K562 (cell line): ENCODE measurements around the gene CCDC178. TPM values are rescaled to one million over a fixed set of nuclear protein-coding genes. Genes with fewer than 3 reads are reported as not detected.

Source experiments
- ATAC-seq: fragments of 200-7000 bp; cut with Tn5 transposase; 3 replicates; pipeline ENCODE4 v1.9.1; 2020; ENCODE audit warnings: moderate library complexity
- BruUV-seq: library from RNA; stranded (reverse); fragments of 400-500 nt; replicated peaks from 2 replicates; lab custom pipeline; 2021; lab: Mats Ljungman, UMichigan
- CTCF ChIA-PET: fragments of 300-600 bp; formaldehyde crosslinking; extraction: SDS; loops from one replicate; lab custom pipeline; 2021; ENCODE audit warnings: low intra/inter-chr PET ratio; lab: Yijun Ruan, JAX
- POLR2A ChIA-PET: fragments of 300-600, 350-650 bp; sonication (Branson Sonifier 250); formaldehyde crosslinking; extraction: SDS; loops from one replicate; lab custom pipeline; 2021; ENCODE audit warnings: antibody characterized with exemption, inconsistent platforms; lab: Yijun Ruan, JAX
- DNase-seq, 4 experiments: peaks; one replicate each; pipeline versions ENCODE4 v3.0.0 to v3.0.0-alpha.2; 2011 to 2018; ENCODE audit warnings: low spot score in 3 of 4, mixed read lengths in 3 of 4; ENCODE audit errors: extremely low read depth in 1 of 4
- FAIRE-seq: peaks from 2 replicates; lab custom pipeline; 2011; peaks lifted over from hg19 to GRCh38; lab: Jason Lieb, UNC
- H2AFZ ChIP-seq: 2 replicates; pipeline ENCODE4 v1.6.0; 2011; ENCODE audit warnings: low read depth, low read length, control low read depth, inconsistent platforms
- H3K27ac ChIP-seq: fragments of 200-600 bp; 3 replicates; pipeline ENCODE4 v1.8.0; 2011; ENCODE audit warnings: low read depth, mild to moderate bottlenecking, control low read depth, inconsistent platforms, low read length, moderate library complexity, mixed read lengths; ENCODE audit errors: extremely low read depth
- H3K27me3 ChIP-seq, 2 experiments: fragments of 300-600 bp in 1 of 2; 2 replicates in 1 of 2; 3 replicates in 1 of 2; pipeline versions ENCODE4 v1.6.0 to v1.8.0; 2011; ENCODE audit warnings: inconsistent platforms in 2 of 2, low read length in 2 of 2, mild to moderate bottlenecking in 1 of 2, mixed read lengths in 1 of 2, moderate library complexity in 1 of 2; ENCODE audit not compliant: control insufficient read depth in 2 of 2, insufficient read depth in 2 of 2
- H3K36me3 ChIP-seq: fragments of 300-600 bp; 3 replicates; pipeline ENCODE4 v1.8.0; 2011; ENCODE audit warnings: mild to moderate bottlenecking, low read length, inconsistent platforms; ENCODE audit not compliant: control insufficient read depth, insufficient read depth
- H3K4me1 ChIP-seq, 2 experiments: fragments of 200-600 bp in 1 of 2; replicated peaks in 1 of 2; 2 replicates in 1 of 2; 3 replicates in 1 of 2; pipeline versions ENCODE4 v1.5.1 to v1.8.0; 2011; ENCODE audit warnings: inconsistent platforms in 2 of 2, low read length in 2 of 2, mild to moderate bottlenecking in 1 of 2, mixed read lengths in 1 of 2, moderate library complexity in 1 of 2; ENCODE audit not compliant: control insufficient read depth in 2 of 2, insufficient read depth in 2 of 2
- H3K4me2 ChIP-seq: 2 replicates; pipeline ENCODE4 v1.6.1; 2011; ENCODE audit warnings: low read length, control low read depth, inconsistent platforms, mixed read lengths; ENCODE audit not compliant: insufficient read depth
- H3K4me3 ChIP-seq: fragments of 200-600 bp; sonication (generic), shearing (Covaris generic); 2 replicates; pipeline ENCODE4 v1.5.1; 2016; ENCODE audit warnings: control low read depth, inconsistent platforms
- H3K79me2 ChIP-seq: fragments of 200-600 bp; 3 replicates; pipeline ENCODE4 v1.8.0; 2011; ENCODE audit warnings: low read length, inconsistent platforms; ENCODE audit not compliant: control insufficient read depth, insufficient read depth
- H3K9ac ChIP-seq, 2 experiments: 2 replicates each; pipeline versions ENCODE4 v1.6.0 to v1.6.1; 2011; ENCODE audit warnings: low read depth in 2 of 2, low read length in 2 of 2, control low read depth in 1 of 2, inconsistent platforms in 1 of 2, mild to moderate bottlenecking in 1 of 2, mixed read lengths in 1 of 2; ENCODE audit not compliant: insufficient read depth in 1 of 2
- H3K9me1 ChIP-seq: one replicate; pipeline ENCODE4 v1.6.0; 2011; ENCODE audit warnings: inconsistent platforms, mild to moderate bottlenecking, low read length, moderate library complexity; ENCODE audit not compliant: control insufficient read depth, insufficient read depth
- H3K9me3 ChIP-seq: replicated peaks from 2 replicates; pipeline ENCODE4 v1.5.1; 2011; ENCODE audit warnings: low read depth, low read length, inconsistent platforms; ENCODE audit not compliant: control insufficient read depth, insufficient read depth
- H4K20me1 ChIP-seq: replicated peaks from 2 replicates; pipeline ENCODE4 v1.6.1; 2011; ENCODE audit warnings: low read length, inconsistent platforms, mixed read lengths; ENCODE audit not compliant: control insufficient read depth, insufficient read depth
- E2F4 ChIP-seq: sonication (generic); formaldehyde crosslinking; IDR thresholded peaks from 2 replicates; pipeline ENCODE4 v1.8.0; 2022; ENCODE audit warnings: mild to moderate bottlenecking, low read depth, missing genetic modification reagents
- EGR1 ChIP-seq: fragments of 450-650 bp; conservative IDR thresholded peaks from 2 replicates; pipeline ENCODE4 v1.6.1; 2017; ENCODE audit warnings: mild to moderate bottlenecking
- HNRNPK ChIP-seq: fragments of 200-400 bp; formaldehyde crosslinking; IDR thresholded peaks from one replicate; pipeline ENCODE4 v1.6.1; 2018; ENCODE audit warnings: mild to moderate bottlenecking, low read depth, low read length; ENCODE audit not compliant: poor library complexity, severe bottlenecking
- MAFF ChIP-seq: IDR thresholded peaks from 2 replicates; pipeline ENCODE4 v1.6.1; 2012; ENCODE audit warnings: low read length, improper control_type of control experiment
- MECOM ChIP-seq: fragments of 250-450 bp; sonication (Bioruptor Pico); IDR thresholded peaks from 2 replicates; pipeline ENCODE4 v1.8.0; 2022; ENCODE audit warnings: inconsistent platforms
- PCBP2 ChIP-seq: fragments of 200-400 bp; formaldehyde crosslinking; IDR thresholded peaks from 2 replicates; pipeline ENCODE4 v1.6.1; 2018; ENCODE audit warnings: low read length, low read depth, mild to moderate bottlenecking, moderate library complexity; ENCODE audit not compliant: poor library complexity, severe bottlenecking
- ZNF830 ChIP-seq: fragments of 250-450 bp; sonication (Bioruptor Pico); IDR thresholded peaks from 2 replicates; pipeline ENCODE4 v1.5.0; 2021; ENCODE audit warnings: mild to moderate bottlenecking
- WGBS: fragments of 100-300 bp; shearing (Covaris generic); methylation state at CpG from one replicate; pipeline ENCODE4 v1.1.6; 2016; ENCODE audit warnings: low coverage, mixed read lengths; ENCODE audit not compliant: insufficient coverage; ENCODE audit errors: missing lambda C conversion rate; 5-methylcytosine and 5-hydroxymethylcytosine counted together
- in situ Hi-C: fragments of 300-500 bp; cut with MboI; formaldehyde crosslinking; loops from 4 replicates; pipeline ENCODE4 v1.15.0; 2018; ENCODE audit warnings: inconsistent platforms, mixed read lengths
- intact Hi-C: fragments of 100-400 bp; cut with micrococcal nuclease; formaldehyde crosslinking; loops from 2 replicates; pipeline ENCODE4 v1.14.2; 2022
- polyA plus RNA-seq, 8 experiments: library from polyadenylated mRNA; depleted of rRNA in 4 of 8; stranded (reverse) in 5 of 8; unstranded in 3 of 8; fragments of >200 nt; fragmentation: Nextera tagmentation in 2 of 8; fragmentation: Illumina TruSeq in 1 of 8; extraction: Ambion mirVana in 2 of 8; extraction: Trizol in 1 of 8; gene quantifications; 2 replicates each; pipeline versions ENCODE4 v1.2.1 to v1.2.3, GENCODE V29; 2011 to 2014; ENCODE audit warnings: inconsistent platforms in 1 of 8, missing spikeins in 1 of 8
- total RNA-seq, 7 experiments: library from RNA; depleted of rRNA in 6 of 7; stranded (reverse); fragments of >200 nt in 6 of 7; fragmentation: Illumina TruSeq in 2 of 7; extraction: Trizol in 2 of 7; gene quantifications; 2 replicates each; pipeline versions ENCODE4 v1.2.1 to v1.2.3, GENCODE V29; 2011 to 2021; ENCODE audit warnings: low replicate concordance in 1 of 7

Gene CCDC178
- total and polyA plus RNA-seq, 9 of the 15 experiments (the other 6 are each of a cell fraction or from before 2014, with no cell fraction given): 0.12 to 0.47 (median 0.15) TPM; not detected in 6

GRCh38 chr18:33288082-33288716 is 152.3 kb downstream of the CCDC178 start:
- Histone ChIP-seq H3K9me1 (no peaks in the 10 kb centered on the region), H3K4me1 (no peaks in the 10 kb centered on the region), H3K4me2 (no peak overlapping the region), H3K27me3 (no peaks in the 10 kb centered on the region), H3K9ac (no peak overlapping the region), H3K79me2 (no peaks in the 10 kb centered on the region), H3K36me3 (no peaks in the 10 kb centered on the region), H4K20me1 (no peaks in the 10 kb centered on the region), H2AFZ (no peak overlapping the region), H3K27ac (no peak overlapping the region), H3K9me3 (no peaks in the 10 kb centered on the region), H3K4me3 (no peak overlapping the region)
- CTCF ChIA-PET: no interaction called here
- BruUV-seq: no TSS peak
- TF ChIP-seq ZNF830 (CRISPR knock-in tag) (no peak), HNRNPK (peak; percentile 87), PCBP2 (peak; percentile 66)
- in situ Hi-C loops (no loop called here), intact Hi-C loops (no loop called here)
- POLR2A ChIA-PET: no interaction called here
- FAIRE-seq: no peak
- no peak for DNase-seq
- no peak for ATAC-seq
- WGBS: 0% methylated on average over 2 of the region's 3 CpGs

- Histone ChIP-seq H3K9me3 (no peaks in the 10 kb centered on the region), H2AFZ (no peak overlapping the region), H3K9me1 (no peaks in the 10 kb centered on the region), H3K4me1 (no peaks in the 10 kb centered on the region), H3K9ac (no peak overlapping the region), H3K36me3 (no peaks in the 10 kb centered on the region), H3K27me3 (no peaks in the 10 kb centered on the region), H3K4me2 (no peak overlapping the region), H3K4me3 (no peak overlapping the region), H3K79me2 (no peaks in the 10 kb centered on the region), H3K27ac (no peak overlapping the region), H4K20me1 (no peaks in the 10 kb centered on the region)
- WGBS: 1% methylated on average over 5 of the region's 6 CpGs
- no peak for TF ChIP-seq MECOM
- no peak for TF ChIP-seq EGR1
- TF ChIP-seq MAFF: no peak
- TF ChIP-seq E2F4: no peak
- DNase-seq: no peak
- no TSS peak for BruUV-seq
- no peak for FAIRE-seq
- no peak for ATAC-seq
- ChIA-PET CTCF (no interaction called here), POLR2A (no interaction called here)
- intact Hi-C loops (no loop called here), in situ Hi-C loops (no loop called here)
These were observed 157.7 kb downstream of the CCDC178 start for GRCh38 chr18:33282709-33283333.
